ENCODE measurements around the gene OLA1. TPM values are rescaled to one million over a fixed set of nuclear protein-coding genes. Genes with fewer than 3 reads are reported as not detected.

OLA1 gene
- polyA plus RNA-seq, 1 donor (not counting 4 experiments of a cell fraction or from before 2014, with no cell fraction given) = 217 TPM

- FAIRE-seq (no peak), DNase-seq (ENCODE audit: low read depth, low spot score) (no peak)
- dilution Hi-C loops (cut with MboI; ENCODE audit: extremely low pct_ligation_motif_present, low sequenced_read_pairs) = no loop called here
- Histone ChIP-seq H3K36me3 (ENCODE audit: control insufficient read depth in 2 of 2, extremely low read depth in 1 of 2, insufficient read depth in 2 of 2, low read length in 2 of 2) (peaks cover 0 to 1% of the 10 kb centered on the region in 2 experiments), H4K20me1 (ENCODE audit: control insufficient read depth, extremely low read depth, insufficient read depth, low read length) (no peaks in the 10 kb centered on the region), H3K4me1 (ENCODE audit: control insufficient read depth, extremely low read depth, insufficient read depth, low read length) (peaks cover 20% of the 10 kb centered on the region), H3K9me3 (ENCODE audit: control insufficient read depth, low read depth, low read length) (no peaks in the 10 kb centered on the region), H3K9ac (ENCODE audit: control insufficient read depth, extremely low read depth, insufficient read depth, low read length) (no peak overlapping the region), H3K9me1 (ENCODE audit: control insufficient read depth, extremely low read depth, insufficient read depth, low read length) (no peaks in the 10 kb centered on the region), H3K27ac (ENCODE audit: control insufficient read depth, insufficient read depth, low read length) (peak overlapping the region; percentile 55), H3K4me2 (ENCODE audit: control insufficient read depth, extremely low read depth, insufficient read depth, low read depth, low read length) (peak overlapping the region; percentile 20), H3K4me3 (ENCODE audit: control insufficient read depth in 2 of 3, extremely low read depth in 1 of 3, insufficient read depth in 2 of 3, low read depth in 1 of 3, low read length in 3 of 3) (no peak overlapping the region), H3K79me2 (ENCODE audit: control insufficient read depth, insufficient read depth, low read length) (no peaks in the 10 kb centered on the region), H2AFZ (ENCODE audit: control insufficient read depth, low read length) (no peak overlapping the region), H3K27me3 (ENCODE audit: control insufficient read depth, extremely low read depth, insufficient read depth, low read length) (no peaks in the 10 kb centered on the region)
- TF ChIP-seq EZH2 (IDR thresholded peaks at IDR 0.05; ENCODE audit: low read length) = no peak
- TF ChIP-seq CTCF (optimal IDR thresholded peaks at IDR 0.05 in 1 of 3, IDR thresholded peaks at IDR 0.05 in 1 of 3, conservative IDR thresholded peaks at IDR 0.05 in 1 of 3; ENCODE audit: extremely low read depth in 1 of 3, insufficient read depth in 2 of 3, low read length in 3 of 3) = no peak
These were observed 215.2 kb downstream of the OLA1 start for GRCh38 chr2:174033163-174033550.

- peaks cover 0 to 1% of the 10 kb centered on the region in 2 experiments for H3K36me3 ChIP-seq (ENCODE audit: control insufficient read depth in 2 of 2, extremely low read depth in 1 of 2, insufficient read depth in 2 of 2, low read length in 2 of 2)
- DNase-seq (ENCODE audit: low read depth, low spot score) (no peak), FAIRE-seq (no peak)
- peak overlapping the region; percentile 42 for H2AFZ ChIP-seq (ENCODE audit: control insufficient read depth, low read length)
- dilution Hi-C loops (cut with MboI; ENCODE audit: extremely low pct_ligation_motif_present, low sequenced_read_pairs) = no loop called here
- no peaks in the 10 kb centered on the region for H3K27me3 ChIP-seq (ENCODE audit: control insufficient read depth, extremely low read depth, insufficient read depth, low read length)
- peaks cover 3% of the 10 kb centered on the region for H3K9me1 ChIP-seq (ENCODE audit: control insufficient read depth, extremely low read depth, insufficient read depth, low read length)
- TF ChIP-seq EZH2 (IDR thresholded peaks at IDR 0.05; ENCODE audit: low read length) (no peak), CTCF (optimal IDR thresholded peaks at IDR 0.05 in 1 of 3, IDR thresholded peaks at IDR 0.05 in 1 of 3, conservative IDR thresholded peaks at IDR 0.05 in 1 of 3; ENCODE audit: extremely low read depth in 1 of 3, insufficient read depth in 2 of 3, low read length in 3 of 3) (no peak)
- H3K4me2 ChIP-seq (ENCODE audit: control insufficient read depth, extremely low read depth, insufficient read depth, low read depth, low read length) = no peak overlapping the region
- peaks cover 20% of the 10 kb centered on the region for H3K4me1 ChIP-seq (ENCODE audit: control insufficient read depth, extremely low read depth, insufficient read depth, low read length)
- no peak overlapping the region for H3K4me3 ChIP-seq (ENCODE audit: control insufficient read depth in 2 of 3, extremely low read depth in 1 of 3, insufficient read depth in 2 of 3, low read depth in 1 of 3, low read length in 3 of 3)
- no peaks in the 10 kb centered on the region for H4K20me1 ChIP-seq (ENCODE audit: control insufficient read depth, extremely low read depth, insufficient read depth, low read length)
- H3K9ac ChIP-seq (ENCODE audit: control insufficient read depth, extremely low read depth, insufficient read depth, low read length) = no peak overlapping the region
- H3K79me2 ChIP-seq (ENCODE audit: control insufficient read depth, insufficient read depth, low read length) = no peaks in the 10 kb centered on the region
- H3K9me3 ChIP-seq (ENCODE audit: control insufficient read depth, low read depth, low read length) = no peaks in the 10 kb centered on the region
- H3K27ac ChIP-seq (ENCODE audit: control insufficient read depth, insufficient read depth, low read length) = peak overlapping the region; percentile 45
These were observed 217.1 kb downstream of the OLA1 start for GRCh38 chr2:174031226-174031625.

All from keratinocyte (primary cell).